Head of caudate nucleus (tissue), 42 donors: Measurements from ENCODE around the gene AMN.

ENCODE experiments used
- DNase-seq, 42 donors: peaks; one replicate each; pipeline versions ENCODE4 v3.0.0 to v3.0.0-alpha.2; 2020 to 2021; ENCODE audit warnings: mixed read lengths in 7 of 42
- intact Hi-C: fragments of 100-400 bp; cut with DNase I; formaldehyde crosslinking; loops from one replicate; pipeline ENCODE4 v1.15.0; 2022

AMN gene

GRCh38 chr14:102897299-102898027 lies 25.0 kb upstream of the AMN start:
- intact Hi-C loops: no loop called here
- no peak for DNase-seq

GRCh38 chr14:102898298-102898697 lies 24.2 kb upstream of the AMN start:
- intact Hi-C loops: no loop called here
- no peak for DNase-seq

DNA sequence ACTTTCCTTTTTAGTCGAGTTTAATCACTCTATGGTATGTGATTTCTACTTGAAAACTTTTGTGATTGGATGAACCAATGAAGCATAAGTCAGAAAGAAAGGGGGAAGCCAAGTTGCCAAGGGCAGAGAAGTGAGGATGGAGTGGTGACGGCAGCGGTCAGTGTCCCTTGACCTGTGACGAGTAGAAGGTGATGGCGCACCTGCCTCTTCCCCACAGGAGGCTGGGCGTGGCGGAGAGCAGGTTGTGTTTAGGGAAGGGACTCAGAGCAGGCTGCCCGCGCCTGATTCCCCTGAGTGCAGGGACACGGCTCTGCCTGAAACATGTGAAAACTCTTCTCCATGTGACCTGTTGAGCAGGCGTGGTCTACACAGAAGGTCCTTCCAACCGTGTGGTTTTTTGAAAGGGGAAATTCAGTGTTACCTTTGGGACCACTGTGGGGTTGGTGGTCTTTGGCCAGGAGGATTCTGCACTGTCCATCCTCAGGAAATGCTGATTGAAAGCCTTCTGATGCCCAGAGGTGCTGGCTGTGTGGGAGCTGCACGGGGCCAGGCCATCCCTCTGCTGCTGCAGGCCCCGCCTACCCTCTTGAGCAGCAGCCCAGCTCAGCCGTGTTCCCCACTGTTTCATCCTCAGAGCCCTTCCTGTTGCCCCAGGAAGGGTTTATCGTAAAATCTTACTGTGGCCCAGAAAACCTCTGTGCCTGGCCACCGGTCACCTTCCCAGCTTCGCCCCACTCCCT lies 23.5 kb upstream of the AMN start:
- no peak for DNase-seq
- intact Hi-C loops: no loop called here

DNA sequence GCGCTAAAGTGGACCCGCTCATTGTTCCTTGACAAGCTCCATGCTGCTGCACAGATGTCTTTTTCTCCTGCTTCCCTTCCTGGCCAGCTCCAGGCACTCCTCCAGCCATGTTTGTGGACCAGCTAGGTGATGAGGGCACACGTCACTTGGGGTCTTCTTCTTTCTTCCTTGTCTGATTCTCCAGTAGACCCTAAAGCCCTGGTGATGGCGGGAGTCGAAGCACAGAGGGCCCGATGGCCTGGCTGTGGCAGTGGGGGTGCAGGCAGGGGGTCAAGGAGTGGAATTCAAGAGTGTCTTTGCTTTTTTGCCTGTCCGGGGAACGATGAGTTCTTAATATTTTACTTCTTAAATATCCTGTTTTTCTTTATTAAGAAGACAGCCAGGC lies 23.0 kb upstream of the AMN start:
- intact Hi-C loops: no loop called here
- no peak for DNase-seq

GRCh38 chr14:102900631-102901571 lies 21.6 kb upstream of the AMN start:
- DNase-seq: no peak
- intact Hi-C loops: no loop called here

- no peak for DNase-seq
- intact Hi-C loops: no loop called here
Measured at GRCh38 chr14:102901633-102902032, 20.8 kb upstream of the AMN start.

DNA sequence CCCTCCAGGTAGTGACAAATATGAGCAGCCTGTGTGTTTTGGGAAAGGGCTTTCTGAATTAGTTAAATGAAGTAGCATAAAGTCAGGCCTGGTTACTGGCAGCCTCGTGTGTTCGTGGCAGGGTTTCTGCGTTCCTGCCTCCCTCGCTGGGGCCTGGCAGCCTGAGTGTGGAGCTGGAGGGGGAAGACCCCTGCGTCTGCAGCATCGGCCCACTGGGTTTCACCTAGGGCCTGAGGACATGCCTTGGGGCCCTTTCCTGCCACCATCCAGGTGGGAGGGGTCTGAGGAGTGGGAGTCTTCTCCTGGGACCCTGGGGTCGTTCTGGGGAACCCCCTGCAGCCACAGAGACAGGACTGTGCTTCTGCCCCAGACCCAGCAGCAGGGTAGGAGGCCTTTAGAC lies 20.4 kb upstream of the AMN start:
- intact Hi-C loops: no loop called here
- no peak for DNase-seq

DNA sequence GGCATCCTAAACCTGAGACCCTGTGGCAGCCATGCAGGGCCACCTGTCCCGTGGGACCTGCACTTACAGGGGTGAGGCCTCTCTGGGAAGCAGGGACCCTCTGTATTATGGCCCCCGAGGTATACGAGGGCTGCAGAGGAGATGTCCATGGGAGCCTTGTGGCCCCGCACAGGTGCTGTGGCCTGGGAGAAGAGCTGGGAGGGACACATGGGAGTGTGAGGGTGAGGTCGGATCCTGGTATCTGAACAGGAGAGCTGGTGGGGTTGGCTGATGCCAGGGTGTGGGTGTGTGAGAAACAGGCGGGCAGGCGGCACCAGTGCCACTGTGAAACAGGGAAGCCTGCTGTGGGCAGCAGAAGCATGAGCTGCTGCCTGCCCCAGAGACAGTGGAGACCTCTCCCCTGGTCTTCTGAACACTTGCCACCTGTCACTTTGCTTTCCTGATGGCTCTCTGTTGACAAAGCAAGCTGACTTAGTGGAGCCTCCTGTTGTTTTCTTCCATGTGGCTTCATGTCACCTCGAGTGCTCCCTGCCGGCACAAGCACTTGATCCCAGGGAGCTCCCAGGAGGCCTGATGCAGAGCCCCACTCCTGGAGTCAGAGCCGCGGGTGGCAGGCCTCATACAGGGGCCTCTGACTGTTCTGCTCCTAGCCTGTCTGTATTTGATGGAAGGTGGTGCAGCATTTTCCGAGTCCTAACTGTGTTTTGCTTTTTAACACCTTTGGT lies 19.8 kb upstream of the AMN start:
- intact Hi-C loops: no loop called here

DNA sequence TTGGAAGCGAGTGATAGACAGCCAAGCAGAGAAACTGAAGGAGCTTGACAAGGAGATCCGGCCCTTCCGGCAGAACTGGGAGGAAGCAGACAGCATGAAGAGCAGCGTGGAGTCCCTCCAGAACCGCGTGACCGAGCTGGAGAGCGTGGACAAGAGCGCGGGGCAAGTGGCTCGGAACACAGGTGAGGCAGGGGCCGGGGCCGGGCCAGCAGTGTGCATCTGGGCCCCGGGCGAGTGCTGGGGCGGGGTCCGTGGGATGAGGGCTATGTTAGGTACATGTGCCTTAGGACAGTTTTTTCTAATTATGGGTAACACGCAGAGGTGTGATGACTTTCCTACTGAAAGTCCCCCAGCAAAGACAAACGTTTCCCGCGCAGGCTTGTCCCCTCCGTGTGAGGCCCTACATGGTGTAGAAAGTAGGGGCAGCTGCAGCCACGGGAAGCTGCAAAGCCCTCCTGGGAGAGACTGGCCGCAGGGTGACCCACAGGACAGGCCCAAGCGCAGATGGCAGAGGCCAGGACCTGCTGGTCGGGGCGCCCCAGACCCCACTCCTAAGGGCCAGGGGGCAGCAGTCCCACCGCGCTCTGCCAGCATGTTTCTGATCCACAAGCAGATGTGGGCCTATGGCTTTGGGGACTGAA lies 19.1 kb upstream of the AMN start:
- no peak for DNase-seq
- intact Hi-C loops: no loop called here

More for the DNA sequence above, 19.8 kb upstream of the AMN start:
- DNase-seq: no peak

DNA sequence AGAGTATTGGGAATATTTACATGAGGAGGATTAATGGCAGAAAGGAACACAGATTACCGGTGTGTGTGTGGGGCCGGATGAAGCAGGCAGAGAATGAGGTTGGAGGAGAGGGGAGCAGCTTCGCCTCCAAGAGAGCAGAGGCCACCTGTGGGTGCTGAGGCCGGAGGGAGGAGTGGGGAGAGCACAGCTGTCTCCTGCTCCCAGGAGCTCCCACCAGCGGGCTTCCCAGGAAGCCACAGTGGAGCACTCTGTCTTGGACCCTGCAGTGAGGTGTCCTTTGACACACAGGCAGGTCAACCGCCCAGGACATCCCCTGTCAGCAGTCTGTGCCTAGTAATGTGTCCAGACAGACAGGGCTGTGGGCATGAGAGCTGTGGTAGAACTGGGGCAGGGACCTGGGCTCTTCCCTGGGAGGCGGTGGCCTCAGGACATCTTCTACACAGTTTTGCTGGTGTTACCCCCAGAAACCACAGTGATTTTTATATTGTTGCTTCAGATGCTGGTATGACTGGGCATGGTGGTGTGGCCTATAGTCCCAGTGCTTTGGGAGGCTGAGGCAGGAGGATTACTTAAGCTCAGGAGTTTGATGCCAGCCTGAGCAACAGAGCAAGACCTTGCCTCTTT lies 18.5 kb upstream of the AMN start:
- intact Hi-C loops: no loop called here
- DNase-seq: no peak

DNA sequence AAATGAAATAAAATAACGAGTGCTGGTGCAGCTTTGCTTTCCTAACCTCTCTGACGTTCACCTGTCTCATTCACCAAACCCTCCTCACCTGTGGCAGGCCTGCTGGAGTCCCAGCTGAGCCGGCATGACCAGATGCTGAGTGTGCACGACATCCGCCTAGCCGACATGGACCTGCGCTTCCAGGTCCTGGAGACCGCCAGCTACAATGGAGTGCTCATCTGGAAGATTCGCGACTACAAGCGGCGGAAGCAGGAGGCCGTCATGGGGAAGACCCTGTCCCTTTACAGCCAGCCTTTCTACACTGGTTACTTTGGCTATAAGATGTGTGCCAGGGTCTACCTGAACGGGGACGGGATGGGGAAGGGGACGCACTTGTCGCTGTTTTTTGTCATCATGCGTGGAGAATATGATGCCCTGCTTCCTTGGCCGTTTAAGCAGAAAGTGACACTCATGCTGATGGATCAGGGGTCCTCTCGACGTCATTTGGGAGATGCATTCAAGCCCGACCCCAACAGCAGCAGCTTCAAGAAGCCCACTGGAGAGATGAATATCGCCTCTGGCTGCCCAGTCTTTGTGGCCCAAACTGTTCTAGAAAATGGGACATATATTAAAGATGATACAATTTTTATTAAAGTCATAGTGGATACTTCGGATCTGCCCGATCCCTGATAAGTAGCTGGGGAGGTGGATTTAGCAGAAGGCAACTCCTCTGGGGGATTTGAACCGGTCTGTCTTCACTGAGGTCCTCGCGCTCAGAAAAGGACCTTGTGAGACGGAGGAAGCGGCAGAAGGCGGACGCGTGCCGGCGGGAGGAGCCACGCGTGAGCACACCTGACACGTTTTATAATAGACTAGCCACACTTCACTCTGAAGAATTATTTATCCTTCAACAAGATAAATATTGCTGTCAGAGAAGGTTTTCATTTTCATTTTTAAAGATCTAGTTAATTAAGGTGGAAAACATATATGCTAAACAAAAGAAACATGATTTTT lies 17.1 kb upstream of the AMN start:
- DNase-seq: no peak

GRCh38 chr14:102906616-102907302 lies 15.7 kb upstream of the AMN start:
- intact Hi-C loops: no loop called here
- no peak for DNase-seq

More for the DNA sequence above, 17.1 kb upstream of the AMN start:
- intact Hi-C loops: no loop called here

DNA sequence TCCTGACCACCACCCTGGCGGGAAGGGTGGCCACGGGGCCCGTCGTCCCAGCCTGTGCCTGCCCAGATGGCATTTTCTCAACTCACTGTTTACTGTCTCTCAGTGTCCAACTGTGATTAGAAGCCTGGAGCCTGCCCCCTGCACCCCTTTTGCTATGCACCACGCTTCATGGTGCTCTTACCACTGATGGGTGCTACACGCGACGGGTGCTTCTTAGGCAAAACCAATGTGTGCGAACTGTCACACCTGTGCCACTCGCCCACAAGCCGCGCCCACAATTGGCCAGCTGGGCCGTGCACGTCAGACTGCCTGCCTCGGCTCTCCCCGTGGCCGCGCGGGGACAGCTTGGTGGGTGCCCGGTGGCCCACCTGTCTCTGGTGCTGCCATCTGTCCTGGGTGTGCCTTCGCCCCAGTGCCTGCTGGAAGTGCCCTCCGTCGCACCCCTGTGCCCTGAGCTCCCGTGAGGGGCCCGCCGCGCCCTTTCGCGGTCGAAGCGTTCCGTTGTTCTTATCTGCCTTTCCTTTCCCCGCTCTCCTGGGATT lies 15.1 kb upstream of the AMN start:
- DNase-seq: no peak
- intact Hi-C loops: no loop called here

DNA sequence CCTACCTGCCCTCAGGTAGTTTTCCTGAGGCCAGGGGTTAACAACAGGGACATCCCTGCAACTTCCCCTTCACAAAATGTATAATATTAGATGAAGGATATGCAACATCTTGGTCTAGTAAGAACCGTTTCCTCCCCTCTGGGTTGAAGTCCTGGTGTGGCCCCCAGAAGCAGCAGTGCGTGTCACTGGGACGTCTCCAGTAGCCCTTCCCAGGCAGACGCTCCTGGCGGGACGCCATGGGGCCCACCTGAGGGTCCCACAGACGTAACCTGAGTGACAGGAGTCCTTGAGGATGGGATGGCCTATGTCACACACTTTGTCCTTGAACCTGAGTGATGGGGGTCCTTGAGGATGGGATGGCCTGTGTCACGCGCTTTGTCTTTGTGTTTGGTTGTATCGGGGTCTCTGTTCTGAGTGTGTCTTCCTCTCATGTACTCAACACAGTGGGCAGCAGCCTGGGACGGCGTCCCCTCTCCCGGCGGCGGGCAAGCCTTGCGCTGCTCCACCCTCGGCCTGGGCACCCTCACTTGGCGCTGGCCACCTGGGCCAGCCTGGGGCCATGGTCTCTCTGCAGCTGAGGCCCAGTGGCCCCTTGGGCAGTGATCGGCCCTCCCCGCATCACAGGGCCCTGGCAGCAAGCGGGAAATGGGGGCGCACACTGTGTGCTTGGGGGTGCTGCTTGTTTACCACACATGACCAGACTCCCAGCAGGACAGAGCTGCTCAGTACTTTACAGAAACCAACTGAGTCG lies 14.3 kb upstream of the AMN start:
- no peak for DNase-seq
- intact Hi-C loops: no loop called here

- intact Hi-C loops: no loop called here
- no peak for DNase-seq
Measured at GRCh38 chr14:102908766-102909455, 13.6 kb upstream of the AMN start.
